ENCODE data around the gene DRD2.

Gene DRD2

DNA sequence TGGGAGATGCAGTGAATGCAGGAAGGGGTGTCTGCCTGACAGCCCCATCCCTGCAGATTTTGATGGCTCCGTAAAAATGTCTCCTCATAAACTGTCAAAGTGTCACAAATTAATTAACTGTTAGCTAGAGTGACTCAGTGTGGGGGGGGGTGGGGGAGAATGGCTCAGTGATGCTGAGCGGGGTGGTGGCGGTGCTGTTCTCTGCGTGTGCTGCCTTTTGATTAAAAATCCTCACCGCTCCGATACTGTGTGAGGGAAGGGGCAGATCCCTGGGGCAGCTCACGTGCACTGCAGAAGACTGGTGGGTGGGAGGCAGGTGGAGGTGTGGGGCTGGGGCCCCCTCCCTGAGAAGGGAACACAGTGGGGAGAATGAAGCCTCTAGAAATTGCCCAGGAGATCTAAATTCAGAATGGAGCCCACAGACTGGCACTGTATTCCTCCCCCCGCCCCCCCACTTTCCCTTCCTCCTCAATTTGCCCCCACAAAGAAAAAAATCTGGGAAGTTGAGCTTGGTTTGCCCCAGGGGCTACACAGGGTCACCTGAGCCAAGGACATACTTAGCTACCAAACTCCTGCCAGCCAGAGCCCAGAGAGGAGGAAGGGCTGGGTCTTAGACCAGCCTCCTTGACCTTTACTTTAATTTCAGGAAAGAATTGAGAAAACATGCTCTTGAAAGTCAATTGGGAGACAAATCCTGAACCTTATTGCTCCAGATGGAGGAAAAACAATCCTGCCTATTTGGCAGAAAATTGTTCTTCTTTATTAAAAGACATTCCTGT lies 39.8 kb downstream of the DRD2 start:
- H3K27me3 ChIP-seq (replicated peaks; ENCODE audit: insufficient read depth, low read length): no peaks in the 10 kb centered on the region
- no peaks in the 10 kb centered on the region for H3K36me3 ChIP-seq (replicated peaks; ENCODE audit: insufficient read depth, low read length)
- H3K4me2 ChIP-seq (ENCODE audit: low read depth, low read length): no peak overlapping the region
- H3K9me3 ChIP-seq (replicated peaks; ENCODE audit: insufficient read depth, low read length): no peaks in the 10 kb centered on the region
- no peak overlapping the region for H2AFZ ChIP-seq (ENCODE audit: low read length)
- TF ChIP-seq EZH2 (optimal IDR thresholded peaks at IDR 0.05; ENCODE audit: low read depth, low read length): no peak
- no peak for TF ChIP-seq CTCF (IDR thresholded peaks at IDR 0.05; ENCODE audit: low read length)
- no peak for TF ChIP-seq EZH2phosphoT487 (IDR thresholded peaks at IDR 0.05; ENCODE audit: low read length)
- H3K9ac ChIP-seq (ENCODE audit: low read length): no peak overlapping the region
- no peaks in the 10 kb centered on the region for H3K79me2 ChIP-seq (ENCODE audit: low read length)
- no peak overlapping the region for H3K4me3 ChIP-seq (ENCODE audit: low read length)
- H3K27ac ChIP-seq (ENCODE audit: low read length): no peak overlapping the region
- no peaks in the 10 kb centered on the region for H3K4me1 ChIP-seq (ENCODE audit: low read length)
- H3F3A ChIP-seq (ENCODE audit: insufficient read depth, low read length): no peaks in the 10 kb centered on the region
- no peak for DNase-seq
- no peaks in the 10 kb centered on the region for H4K20me1 ChIP-seq (ENCODE audit: insufficient read depth, low read length)
- H3K9me2 ChIP-seq (replicated peaks; ENCODE audit: insufficient read depth, low read length): no peaks in the 10 kb centered on the region

DNA sequence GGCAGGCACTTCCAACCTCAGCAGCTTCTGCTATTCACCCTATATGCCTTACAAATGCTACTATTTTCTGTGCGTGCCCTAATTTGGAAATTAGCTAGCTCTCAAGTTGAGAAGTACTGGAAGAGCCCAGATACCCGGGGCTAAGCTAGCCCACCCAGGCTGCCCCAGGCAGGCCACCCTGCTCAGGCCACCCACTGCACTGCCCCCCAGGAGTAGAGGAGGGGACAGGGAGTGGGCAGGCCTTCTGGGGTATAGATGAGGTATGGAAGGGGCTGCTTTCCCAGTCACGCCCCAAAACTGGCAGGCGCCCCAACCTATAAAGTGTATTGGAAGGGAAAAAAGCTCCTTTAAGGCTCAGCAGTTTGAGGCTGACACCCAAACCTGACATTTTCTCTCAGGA lies 43.5 kb downstream of the DRD2 start:
- no peak overlapping the region for H3K27ac ChIP-seq (ENCODE audit: low read length)
- TF ChIP-seq EZH2phosphoT487 (IDR thresholded peaks at IDR 0.05; ENCODE audit: low read length) (no peak), EZH2 (optimal IDR thresholded peaks at IDR 0.05; ENCODE audit: low read depth, low read length) (no peak), CTCF (IDR thresholded peaks at IDR 0.05; ENCODE audit: low read length) (no peak)
- no peaks in the 10 kb centered on the region for H3K9me2 ChIP-seq (replicated peaks; ENCODE audit: insufficient read depth, low read length)
- H3K9me3 ChIP-seq (replicated peaks; ENCODE audit: insufficient read depth, low read length): no peaks in the 10 kb centered on the region
- no peak overlapping the region for H3K4me3 ChIP-seq (ENCODE audit: low read length)
- no peaks in the 10 kb centered on the region for H3K79me2 ChIP-seq (ENCODE audit: low read length)
- H4K20me1 ChIP-seq (ENCODE audit: insufficient read depth, low read length): no peaks in the 10 kb centered on the region
- no peak for DNase-seq
- H3F3A ChIP-seq (ENCODE audit: insufficient read depth, low read length): no peaks in the 10 kb centered on the region
- H3K27me3 ChIP-seq (replicated peaks; ENCODE audit: insufficient read depth, low read length): no peaks in the 10 kb centered on the region
- H2AFZ ChIP-seq (ENCODE audit: low read length): no peak overlapping the region
- no peaks in the 10 kb centered on the region for H3K36me3 ChIP-seq (replicated peaks; ENCODE audit: insufficient read depth, low read length)
- H3K4me2 ChIP-seq (ENCODE audit: low read depth, low read length): no peak overlapping the region
- H3K9ac ChIP-seq (ENCODE audit: low read length): no peak overlapping the region
- H3K4me1 ChIP-seq (ENCODE audit: low read length): no peaks in the 10 kb centered on the region

DNA sequence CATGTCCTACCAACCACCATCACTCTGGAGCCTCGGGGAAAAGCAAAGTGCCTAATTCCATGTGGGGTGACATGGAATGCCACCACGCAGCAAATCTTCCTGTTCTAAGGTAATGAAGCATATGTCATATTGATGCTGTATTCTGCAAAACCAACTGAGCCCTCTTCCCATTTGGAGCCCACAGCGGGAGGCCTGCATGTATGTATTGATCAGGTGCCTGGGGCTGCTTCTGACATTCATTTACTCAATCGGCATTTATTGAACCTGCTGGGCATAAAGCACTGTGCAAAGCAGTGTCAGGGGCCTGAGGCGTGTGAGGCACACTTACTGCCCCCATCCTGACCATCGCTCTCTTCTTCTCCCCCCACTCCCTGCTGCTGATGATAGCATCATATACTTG lies 48.5 kb downstream of the DRD2 start:
- no peaks in the 10 kb centered on the region for H3K36me3 ChIP-seq (replicated peaks; ENCODE audit: insufficient read depth, low read length)
- H3K27me3 ChIP-seq (replicated peaks; ENCODE audit: insufficient read depth, low read length): no peaks in the 10 kb centered on the region
- no peaks in the 10 kb centered on the region for H3F3A ChIP-seq (ENCODE audit: insufficient read depth, low read length)
- no peak overlapping the region for H2AFZ ChIP-seq (ENCODE audit: low read length)
- no peak for TF ChIP-seq EZH2 (optimal IDR thresholded peaks at IDR 0.05; ENCODE audit: low read depth, low read length)
- TF ChIP-seq EZH2phosphoT487 (IDR thresholded peaks at IDR 0.05; ENCODE audit: low read length): no peak
- no peak for TF ChIP-seq CTCF (IDR thresholded peaks at IDR 0.05; ENCODE audit: low read length)
- H3K4me1 ChIP-seq (ENCODE audit: low read length): no peaks in the 10 kb centered on the region
- no peak overlapping the region for H3K4me2 ChIP-seq (ENCODE audit: low read depth, low read length)
- no peak overlapping the region for H3K27ac ChIP-seq (ENCODE audit: low read length)
- no peaks in the 10 kb centered on the region for H3K79me2 ChIP-seq (ENCODE audit: low read length)
- no peaks in the 10 kb centered on the region for H3K9me3 ChIP-seq (replicated peaks; ENCODE audit: insufficient read depth, low read length)
- H3K9me2 ChIP-seq (replicated peaks; ENCODE audit: insufficient read depth, low read length): no peaks in the 10 kb centered on the region
- no peak for DNase-seq
- H3K9ac ChIP-seq (ENCODE audit: low read length): no peak overlapping the region
- H4K20me1 ChIP-seq (ENCODE audit: insufficient read depth, low read length): no peaks in the 10 kb centered on the region
- H3K4me3 ChIP-seq (ENCODE audit: low read length): no peak overlapping the region

All from MM.1S (cell line).